ENCODE measurements around the gene CACNA1I.

GRCh38 chr22:39645532-39645931, 75.0 kb downstream of the CACNA1I start:
- no peak for TF ChIP-seq EP300 (IDR thresholded peaks at IDR 0.05)
- no peak for TF ChIP-seq CTCF (IDR thresholded peaks at IDR 0.05)
- no peak for TF ChIP-seq POLR2A (IDR thresholded peaks at IDR 0.05; ENCODE audit: low read depth)
- TF ChIP-seq POLR2AphosphoS5 (IDR thresholded peaks at IDR 0.05): no peak

All from esophagus muscularis mucosa (tissue), 4 donors.